GM21786 (cell line): ENCODE measurements around the gene THPO.

Experiments
- ATAC-seq: cut with Tn5 transposase; IDR thresholded peaks from one replicate; pipeline ENCODE4 v1.9.1; 2021; ENCODE audit not compliant: unreplicated experiment

THPO gene

DNA sequence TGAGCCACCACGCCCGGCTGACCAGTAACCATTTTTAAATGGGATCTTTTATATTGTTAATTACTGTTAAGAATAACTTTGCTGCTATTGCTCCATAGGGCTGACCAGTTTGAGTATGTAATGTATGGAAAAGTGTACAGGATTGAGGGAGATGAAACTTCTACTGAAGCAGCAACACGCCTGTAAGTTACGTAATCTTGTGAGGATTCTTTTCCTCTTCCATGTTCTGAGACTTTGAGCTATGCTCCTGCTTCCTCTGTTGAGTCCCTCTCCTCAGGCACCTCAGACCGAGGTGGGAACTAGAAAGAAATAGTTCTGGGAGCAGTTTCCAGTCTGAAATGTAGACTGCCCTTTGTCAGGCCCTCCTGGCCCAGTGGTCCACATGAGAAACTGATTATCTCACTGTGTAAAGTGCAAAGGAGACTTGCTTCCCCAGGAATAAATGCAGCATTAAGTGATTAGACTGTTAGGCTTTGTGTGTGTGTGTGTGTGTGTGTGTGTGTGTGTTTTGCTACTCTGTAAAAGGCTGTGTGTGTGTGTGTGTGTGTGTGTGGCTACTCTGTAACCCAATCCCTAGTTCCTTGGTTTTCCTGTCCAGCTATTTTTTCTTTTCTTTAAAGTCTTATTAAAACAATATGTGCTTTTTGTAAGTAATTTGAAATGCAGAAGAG lies 11.3 kb downstream of the THPO start:
- ATAC-seq: no peak

DNA sequence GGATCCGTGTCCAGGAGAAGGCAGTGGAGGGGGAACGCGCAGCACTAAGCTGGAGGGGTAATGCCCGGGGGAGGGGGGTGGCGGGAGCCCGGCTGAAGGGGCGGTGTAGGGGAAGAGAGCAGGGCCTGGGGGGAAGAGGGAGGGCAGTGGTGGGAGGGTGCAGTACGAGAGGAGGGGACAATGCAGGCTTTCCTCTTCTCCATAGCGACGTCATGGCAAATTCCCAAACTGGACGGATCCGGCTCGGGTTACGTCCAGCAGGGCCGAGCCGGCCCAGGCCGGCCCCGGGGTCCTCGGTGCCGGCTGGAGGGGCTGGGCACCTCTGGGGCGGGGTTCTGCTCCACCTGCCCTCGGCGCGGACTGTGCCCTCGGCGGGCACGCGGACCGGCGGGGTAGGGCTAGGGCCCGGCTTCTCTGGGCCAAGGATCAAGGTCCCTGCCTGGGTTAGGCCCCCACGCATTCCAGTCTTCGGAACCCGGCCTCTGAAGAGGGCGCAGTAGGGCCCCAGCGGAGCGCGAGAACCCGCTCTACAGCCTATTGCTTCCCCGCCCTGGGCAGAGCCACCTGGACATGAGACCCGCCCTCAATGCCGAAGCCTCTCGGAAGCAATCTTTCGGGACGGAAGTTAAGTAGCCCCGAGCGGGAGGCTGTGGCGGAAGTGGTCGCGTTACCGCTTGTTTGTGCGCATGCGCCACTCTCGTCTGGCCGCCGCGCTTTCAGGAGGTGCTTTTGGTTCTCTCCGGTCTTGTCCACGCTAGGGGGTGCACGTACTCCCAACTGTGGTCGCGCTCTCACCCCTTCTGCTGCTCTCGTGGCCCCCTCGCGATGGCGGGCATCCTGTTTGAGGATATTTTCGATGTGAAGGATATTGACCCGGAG lies 15.1 kb downstream of the THPO start:
- peak; percentile 88 for ATAC-seq

DNA sequence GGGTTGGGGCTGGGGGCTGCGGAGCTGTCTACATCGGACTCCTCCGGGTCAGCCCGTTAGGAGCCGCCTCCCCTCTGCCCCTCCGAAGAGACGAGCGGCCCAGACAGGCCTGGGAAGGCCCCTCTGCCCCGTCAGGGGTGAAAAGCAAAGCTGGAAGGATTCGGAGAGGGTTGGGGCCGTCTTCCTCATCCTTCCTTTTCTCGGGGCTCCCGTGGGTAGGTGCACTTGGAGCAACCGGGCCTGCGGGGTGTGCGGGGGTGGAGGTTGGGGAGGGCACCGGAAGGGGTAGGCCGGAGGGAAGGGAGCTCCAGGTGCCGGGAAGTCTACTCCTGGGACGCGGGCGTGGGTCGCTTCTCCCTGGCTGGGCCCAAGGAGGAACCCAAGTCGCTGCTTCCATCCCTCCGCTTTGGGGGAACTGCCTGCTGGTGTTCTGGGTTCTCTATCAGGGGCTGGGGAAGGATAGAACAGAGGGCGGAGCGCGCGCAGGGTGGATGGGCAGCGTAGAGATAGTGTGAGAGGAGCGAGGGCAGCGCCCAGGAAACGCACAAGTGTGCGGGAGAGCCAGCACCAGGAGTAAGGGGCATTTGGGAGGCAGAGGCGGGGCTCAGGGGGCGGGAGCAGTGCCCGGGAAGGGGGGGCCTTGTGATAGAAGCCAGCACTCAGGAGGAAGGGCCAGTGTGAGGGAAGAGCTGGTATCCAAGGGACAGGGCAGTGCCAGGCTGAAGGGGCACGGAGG lies 15.9 kb downstream of the THPO start:
- peak; percentile 2 for ATAC-seq

DNA sequence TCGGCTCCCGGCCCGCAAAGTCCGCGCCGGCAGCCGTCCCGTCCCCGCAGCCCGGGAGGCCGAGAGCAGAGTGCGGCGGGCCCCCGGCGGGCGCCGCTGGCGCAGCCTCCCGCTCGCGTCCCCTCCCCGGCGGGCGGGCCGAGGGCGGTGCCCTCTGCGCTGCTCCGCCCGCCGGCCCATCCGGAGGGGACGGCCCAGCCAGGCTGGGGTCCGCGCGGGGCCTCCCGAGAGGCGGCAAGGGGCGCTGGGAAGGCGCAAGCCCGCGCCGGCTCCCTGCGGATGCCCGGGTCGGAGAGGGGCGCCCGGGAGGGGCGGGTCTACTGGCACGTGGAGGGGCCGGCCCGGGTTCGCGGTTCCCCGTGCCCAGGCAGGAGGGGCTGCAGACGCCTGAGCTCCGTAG lies 16.5 kb downstream of the THPO start, which contains the start of the genes CLCN2 and POLR2H:
Gene CLCN2, minus strand, starts transcription at position 74 of the 400 bp plus-strand sequence. CDS start 126 bp downstream, outside the sequence.
Gene POLR2H, plus strand, starts transcription at position 179 of the 400 bp plus-strand sequence. CDS start 1,783 bp downstream, outside the sequence.
- ATAC-seq: peak; percentile 38

DNA sequence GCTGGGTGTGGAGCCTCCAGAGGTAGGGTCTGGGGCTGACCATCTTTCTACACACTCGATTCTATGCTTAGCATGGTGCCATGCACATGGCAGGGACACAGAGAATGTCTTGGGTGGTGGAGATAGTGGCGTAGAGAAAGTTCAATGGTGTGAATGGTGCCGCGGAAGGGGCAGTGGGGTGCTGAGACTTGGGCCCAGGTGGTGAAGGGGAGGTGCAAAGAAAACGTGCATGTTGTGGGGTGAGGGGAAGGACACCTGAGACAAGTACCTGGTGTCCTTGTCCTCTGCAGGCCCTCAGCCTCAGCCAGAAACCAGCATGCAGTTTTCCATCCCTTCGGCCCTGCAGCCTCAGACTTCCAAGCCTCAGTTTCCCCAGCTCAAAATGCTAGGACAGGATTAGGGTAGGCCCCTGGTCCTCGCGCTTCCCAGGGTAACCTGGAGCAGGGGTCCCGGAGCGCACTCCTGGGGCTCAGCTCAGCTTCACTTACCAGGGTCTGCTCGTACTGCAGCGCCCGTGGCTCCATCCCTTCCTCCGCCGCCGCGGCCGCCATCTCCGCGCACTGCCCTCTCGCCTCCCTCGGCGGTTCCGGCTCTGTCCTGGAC lies 17.0 kb downstream of the THPO start:
- no peak for ATAC-seq

DNA sequence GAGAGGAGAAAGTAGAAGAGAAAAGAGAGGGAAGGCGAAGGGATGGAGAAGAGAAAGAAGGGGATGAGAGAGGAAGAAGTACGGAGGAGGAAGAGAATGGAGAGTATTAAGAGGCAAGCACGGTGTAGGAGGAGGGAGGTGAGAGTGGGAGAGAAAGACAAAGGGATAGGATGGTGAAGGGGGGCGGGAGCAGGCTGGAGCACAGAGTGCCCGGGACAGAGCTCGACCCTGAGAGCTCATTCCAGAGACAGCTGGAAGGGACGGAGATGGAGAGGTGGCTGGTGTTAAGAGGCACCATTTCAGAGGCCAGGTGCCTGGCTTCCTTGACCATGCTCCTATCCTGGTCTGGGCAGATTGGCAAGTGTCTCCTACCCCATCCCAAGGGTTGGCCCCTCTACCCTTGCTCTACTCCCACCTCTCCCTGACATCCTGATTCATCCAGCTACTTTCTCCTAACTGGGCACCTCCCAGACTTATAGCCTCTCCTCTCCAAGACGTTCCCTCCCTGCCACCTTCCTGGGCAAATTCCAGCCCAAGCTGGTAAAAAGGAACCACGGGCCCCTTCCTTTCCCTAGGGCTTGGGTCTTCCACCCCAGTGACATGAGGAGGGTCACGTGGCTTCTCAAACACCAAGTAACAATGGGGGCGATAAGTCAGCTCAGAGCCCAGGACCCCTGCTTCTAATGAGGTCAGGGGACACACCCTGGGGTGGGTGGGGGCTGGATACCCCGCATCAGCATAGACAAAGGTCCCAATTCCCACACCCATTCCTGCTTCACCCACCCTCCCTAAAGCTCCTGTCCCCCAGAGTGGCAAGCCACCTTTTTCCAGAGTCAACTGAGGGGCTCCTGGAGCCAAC lies 17.7 kb downstream of the THPO start:
- ATAC-seq: no peak

DNA sequence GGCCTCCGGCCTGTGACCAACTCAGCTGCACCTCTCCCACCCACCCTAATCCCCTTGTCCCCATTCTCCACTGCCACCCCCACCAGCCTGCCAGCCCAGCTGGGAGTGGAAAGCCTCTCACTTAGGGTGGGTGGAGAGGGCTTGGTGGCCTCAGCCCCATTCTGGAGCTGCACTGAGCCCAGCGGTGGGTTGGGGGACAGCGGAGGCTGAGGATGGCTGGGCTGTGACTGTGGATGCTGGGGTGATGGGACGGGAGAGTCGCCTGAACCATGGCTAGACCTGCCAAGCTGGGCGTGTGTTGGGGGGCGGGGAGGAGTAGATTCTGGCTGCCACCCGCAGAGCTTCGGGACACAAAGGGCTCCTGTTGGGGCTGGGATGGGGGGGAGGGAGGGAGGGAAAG lies 18.4 kb downstream of the THPO start:
- ATAC-seq: no peak

DNA sequence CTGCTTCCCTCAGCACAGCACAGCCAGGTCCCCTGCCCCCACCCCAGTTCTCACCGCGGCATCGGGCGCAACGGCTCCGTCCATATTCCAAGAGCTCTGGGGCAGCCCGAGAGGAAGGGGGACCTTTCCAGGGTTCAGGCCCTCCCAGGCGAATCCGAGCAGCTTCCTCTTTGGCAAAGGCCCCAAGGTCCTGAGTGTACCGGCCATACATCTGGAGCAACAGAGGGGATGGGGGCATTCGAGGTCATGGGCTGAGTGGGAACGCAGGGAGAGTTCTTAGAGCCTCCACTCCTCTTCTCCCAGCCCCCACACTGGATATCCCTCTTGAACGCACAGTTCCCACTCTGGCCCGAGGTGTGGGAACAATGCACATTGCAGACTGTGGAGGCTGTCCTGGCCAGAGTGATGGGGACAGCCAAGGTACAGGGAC lies 19.1 kb downstream of the THPO start:
- no peak for ATAC-seq

DNA sequence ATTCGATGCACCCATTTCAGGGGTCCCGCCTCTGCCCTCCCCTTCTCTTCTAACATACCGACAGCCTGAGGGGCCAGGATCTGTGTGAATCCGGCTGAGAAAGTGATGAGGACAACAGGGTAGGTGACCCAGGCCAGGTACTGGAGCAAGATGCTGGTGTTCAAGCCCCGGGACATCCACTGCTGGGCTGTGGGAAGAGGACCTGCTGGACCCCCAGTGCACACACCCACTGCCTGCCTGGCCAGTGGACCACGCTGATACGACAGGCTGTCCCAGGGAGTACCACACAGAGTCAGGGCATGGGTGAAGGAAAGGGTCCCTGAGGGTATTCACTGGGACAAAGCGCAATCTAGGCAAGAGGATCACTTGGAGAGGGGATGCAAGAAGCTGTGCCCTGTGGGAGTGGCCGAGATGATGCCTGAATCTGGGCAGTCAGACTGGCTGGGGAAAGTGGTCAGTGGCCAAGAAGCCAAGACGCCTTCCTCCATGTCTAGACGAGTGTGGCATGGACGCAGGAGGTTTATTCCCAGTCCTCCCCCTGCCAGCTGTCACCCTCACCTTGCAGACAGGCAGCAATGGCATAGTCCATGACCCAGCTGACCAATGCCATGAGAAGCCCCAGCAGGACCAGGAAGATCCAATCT lies 19.8 kb downstream of the THPO start:
- ATAC-seq: no peak

DNA sequence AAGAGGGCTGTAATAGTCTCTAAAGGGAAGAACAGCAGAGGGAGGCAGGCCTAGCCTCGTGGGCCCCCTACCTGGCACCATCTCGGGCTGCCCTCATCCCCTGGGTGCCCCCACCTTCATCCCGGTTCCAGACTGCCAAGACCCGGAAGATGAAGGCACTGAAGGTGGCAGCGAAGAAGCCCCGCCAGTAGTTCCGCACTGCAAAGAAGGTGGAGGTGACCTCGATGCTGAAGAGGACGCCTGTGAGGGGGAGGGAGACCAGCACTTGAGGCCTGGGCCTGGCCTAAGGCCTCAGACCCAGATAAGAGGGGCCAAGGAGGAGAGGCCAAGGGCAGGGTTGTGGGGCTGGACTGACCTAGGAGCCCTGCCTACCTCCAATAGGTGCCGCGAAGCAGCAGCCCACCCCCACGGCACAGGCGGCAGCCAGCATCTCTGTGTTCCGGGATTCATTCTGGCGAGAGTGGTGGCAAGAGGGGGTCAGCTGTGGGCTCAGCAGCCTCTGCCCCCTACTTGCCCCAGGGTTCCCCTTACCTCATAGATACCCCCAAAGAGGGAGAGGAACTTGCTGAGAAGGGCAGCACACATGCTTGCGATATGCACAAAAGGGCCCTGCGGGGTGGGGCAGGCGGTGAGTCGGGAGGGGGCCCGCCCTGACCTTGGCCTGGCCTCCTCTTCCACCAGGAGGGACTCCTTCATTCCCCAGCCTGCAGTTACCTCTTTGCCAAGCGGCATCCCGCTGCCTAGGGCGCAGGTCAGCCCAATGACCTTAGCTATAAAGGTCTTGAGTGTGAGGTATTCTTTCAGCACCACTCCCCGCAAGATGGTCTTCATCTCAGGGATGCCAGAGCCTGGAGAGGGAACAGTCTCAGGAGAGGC lies 20.5 kb downstream of the THPO start:
- ATAC-seq: no peak

DNA sequence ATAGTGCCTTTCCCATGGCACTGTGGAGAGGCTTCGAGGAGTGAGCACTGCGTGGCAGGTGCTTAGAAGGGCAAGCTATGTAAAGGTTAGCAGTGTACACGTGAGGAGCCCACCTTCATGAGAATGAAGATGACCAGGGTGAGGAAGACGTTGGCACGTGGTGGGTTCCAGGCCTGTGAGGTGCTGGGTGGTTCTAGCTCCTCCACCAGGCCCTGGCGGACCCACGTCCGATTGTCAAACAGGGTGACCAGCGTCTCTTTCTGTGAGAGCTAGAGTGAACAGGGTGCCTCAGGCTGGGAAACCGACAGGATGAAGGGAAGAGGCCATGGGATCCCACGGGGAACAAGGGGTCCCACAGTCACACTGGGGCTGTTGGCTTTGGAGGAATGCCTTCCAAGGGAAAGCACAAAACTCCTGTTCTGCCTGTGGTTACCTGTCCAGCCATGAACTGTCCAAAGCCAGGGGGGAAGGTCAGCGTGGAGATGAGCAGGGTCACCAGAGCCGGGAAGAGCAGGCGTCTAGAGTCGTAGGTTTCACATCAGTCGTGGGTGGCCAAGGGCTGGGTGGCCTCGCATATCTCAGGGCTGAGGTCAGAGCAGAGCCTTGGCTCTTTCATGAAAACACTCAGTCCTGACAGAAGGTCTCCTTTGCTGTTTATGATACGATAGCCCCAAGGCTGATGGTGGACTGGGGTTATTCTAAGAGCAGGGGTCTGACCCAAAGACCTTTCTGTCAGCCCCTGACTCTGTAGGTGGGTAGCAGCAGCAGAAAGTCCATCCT lies 22.6 kb downstream of the THPO start:
- ATAC-seq: no peak

DNA sequence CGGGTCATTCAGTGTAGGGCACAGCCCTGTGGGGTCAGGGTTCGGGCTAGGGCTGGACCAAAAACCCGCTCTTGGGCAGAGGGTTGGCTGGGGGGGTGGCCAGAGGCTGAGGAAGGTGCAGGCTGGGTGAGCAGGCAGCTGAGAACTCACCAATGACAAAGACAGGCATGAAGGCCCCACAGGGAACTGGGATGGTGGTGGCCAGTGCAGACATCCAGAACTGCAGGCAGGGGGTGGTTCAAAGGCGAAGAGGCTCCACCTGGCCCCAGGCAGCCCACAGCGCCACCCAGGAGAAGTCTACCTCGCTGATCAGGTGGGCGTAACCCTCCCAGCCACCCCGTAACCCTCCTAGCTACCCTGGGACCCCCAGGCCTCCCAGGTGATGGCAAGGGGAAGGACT lies 23.3 kb downstream of the THPO start:
- ATAC-seq: no peak

DNA sequence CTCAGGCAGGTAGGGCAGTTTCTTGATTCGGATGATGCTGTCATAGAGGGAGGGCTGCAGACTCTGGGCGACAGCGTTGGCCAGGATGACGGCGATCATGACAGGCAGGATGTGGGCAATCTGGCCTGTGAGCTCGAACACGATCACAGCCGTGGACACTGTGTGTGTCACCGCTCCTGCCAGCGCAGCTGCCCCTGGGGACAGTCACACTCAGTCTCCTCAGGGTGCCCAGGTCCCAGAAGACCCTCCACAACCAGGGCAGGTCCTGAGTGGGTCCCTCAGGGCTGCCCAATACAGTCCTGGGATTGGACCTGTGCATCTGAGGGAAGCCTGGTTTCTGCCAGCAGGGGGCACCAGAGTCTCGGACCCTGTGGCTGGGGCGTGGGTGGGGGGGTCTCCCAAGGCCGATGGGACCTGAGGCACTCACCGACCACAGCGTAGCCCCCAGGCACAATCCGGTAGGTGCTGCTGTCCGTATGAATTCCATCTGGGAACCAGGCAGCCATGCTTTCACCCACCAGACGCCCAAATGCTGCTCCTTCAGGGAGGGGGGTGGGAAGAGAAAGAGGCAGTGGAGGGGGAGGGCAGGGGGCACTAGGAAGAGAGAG lies 23.8 kb downstream of the THPO start:
- ATAC-seq: no peak

DNA sequence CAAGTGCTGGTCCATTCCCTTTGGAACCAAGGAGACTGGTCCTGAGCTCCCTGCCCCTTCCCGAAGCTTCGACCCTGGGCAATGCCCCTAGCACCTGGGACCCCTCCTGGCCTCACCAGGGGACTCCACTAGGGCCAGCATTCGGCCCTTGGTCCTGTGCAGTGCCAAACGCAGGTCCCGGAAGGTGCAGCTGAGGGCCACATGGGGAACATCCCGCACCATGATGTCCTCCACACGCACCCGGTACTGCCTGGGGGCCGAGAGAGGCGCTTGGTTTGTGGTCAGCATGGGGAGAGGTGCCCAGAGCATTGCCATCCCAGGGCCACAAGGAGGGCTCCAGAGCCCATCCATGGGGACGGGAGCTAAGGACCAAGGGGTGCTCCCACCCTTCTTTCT lies 24.5 kb downstream of the THPO start:
- no peak for ATAC-seq

DNA sequence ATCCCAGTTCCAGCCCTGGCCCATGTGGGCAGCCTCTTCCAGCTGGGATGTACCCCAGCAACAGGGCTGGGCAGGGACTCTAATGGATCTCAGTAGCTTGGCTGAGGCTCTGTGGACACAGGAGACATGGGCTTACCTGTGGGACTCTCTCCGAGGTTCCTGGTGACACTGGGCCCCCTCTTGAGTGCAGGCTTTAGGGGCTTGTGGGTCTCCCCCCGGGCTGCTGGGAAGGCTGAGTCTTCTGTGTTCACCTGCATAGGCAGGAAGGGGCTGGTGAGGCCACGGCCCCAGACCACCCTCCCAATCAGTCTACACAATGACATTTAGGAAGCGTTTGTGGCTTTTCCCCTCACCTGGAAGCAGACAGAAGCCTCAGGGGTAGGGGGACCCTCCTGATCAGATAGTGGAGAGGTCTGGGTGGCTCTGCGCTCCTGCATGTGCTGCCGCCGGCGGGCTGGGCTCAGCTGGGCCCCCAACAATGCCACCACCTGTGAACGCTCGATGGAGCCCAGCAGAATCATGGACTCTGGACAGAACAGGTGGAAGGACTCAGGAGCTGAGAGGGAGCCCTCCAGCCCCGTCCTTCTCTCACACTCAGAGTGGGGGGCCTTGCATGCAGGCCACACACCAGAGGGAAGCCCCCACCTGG lies 25.0 kb downstream of the THPO start:
- ATAC-seq: no peak

DNA sequence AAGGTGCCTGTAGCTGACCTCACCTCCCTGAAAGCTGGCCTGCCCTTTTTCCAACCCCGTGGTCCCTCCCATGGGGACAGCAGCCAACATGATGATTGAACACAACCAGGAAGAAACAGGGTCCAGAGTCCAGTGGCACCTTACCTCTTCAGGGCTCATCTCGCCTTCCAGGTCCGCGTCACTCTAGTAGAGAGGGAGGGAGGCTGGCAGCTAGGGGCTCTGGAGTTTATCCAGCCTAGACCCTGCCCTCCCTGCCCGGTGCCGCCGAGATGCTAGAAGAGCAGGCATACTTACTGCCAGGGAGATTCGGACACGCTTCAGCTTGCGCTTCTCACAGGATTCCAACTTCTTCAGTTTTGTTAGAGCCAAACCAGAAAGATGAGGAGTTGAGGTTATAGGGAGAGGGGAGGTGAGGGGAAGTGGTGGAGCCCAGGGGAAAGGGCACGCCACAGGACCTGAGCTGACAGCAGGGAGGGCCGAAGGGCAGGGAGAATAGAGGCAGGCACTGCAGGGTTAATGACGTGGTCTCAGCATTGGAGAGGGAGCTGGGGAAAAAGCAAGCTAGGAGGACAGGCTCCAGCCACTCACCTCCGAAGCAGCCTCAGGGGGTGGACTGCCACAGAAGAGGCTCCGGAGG lies 25.7 kb downstream of the THPO start:
- no peak for ATAC-seq
